ENCODE data around the gene ZCCHC14. TPM values are rescaled to one million over a fixed set of nuclear protein-coding genes. Genes with fewer than 3 reads are reported as not detected.

Gene ZCCHC14
- total RNA-seq, 6 donors from 2014 or later, result 17.2 to 35.3 (median 26.3) TPM

DNA sequence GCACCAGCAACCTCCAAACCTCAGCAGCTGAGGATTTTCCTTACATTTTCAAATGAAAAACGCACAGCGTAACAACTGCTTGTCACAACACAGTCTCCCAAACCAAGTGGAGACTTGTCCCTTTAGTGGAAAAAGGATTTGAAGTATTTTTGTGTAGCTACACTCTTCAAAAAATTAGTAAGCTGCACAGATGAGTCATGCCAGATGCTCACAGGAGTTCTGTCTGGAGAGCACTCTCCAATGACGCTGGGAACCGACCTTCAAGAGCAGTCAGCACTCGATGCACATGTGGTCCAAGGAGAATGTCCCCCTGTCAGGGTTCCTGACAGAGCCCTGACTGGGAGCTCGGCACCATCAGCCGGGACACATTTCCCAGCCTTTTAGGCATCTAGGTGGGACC, 60.9 kb downstream of the ZCCHC14 start:
- Histone ChIP-seq H3K9me3 (no peaks in the 10 kb centered on the region), H3K27me3 (no peaks in the 10 kb centered on the region), H3K27ac (no peak overlapping the region), H3K4me1 (peaks cover 17 to 30% (median 20%) of the 10 kb centered on the region in 4 donors), H3K4me3 (no peak overlapping the region), H3K36me3 (peaks cover 0 to 33% (median 6%) of the 10 kb centered on the region in 4 donors)
- DNase-seq (no peak), ATAC-seq (ENCODE audit: low FRiP score in 2 of 2) (peak in 1 of 2 donors; percentile 30)
- no peak for TF ChIP-seq EP300 (IDR thresholded peaks at IDR 0.05)
- no peak for TF ChIP-seq POLR2A (IDR thresholded peaks at IDR 0.05)
- no peak for TF ChIP-seq POLR2AphosphoS5 (IDR thresholded peaks at IDR 0.05)
- TF ChIP-seq, protein P1, sequence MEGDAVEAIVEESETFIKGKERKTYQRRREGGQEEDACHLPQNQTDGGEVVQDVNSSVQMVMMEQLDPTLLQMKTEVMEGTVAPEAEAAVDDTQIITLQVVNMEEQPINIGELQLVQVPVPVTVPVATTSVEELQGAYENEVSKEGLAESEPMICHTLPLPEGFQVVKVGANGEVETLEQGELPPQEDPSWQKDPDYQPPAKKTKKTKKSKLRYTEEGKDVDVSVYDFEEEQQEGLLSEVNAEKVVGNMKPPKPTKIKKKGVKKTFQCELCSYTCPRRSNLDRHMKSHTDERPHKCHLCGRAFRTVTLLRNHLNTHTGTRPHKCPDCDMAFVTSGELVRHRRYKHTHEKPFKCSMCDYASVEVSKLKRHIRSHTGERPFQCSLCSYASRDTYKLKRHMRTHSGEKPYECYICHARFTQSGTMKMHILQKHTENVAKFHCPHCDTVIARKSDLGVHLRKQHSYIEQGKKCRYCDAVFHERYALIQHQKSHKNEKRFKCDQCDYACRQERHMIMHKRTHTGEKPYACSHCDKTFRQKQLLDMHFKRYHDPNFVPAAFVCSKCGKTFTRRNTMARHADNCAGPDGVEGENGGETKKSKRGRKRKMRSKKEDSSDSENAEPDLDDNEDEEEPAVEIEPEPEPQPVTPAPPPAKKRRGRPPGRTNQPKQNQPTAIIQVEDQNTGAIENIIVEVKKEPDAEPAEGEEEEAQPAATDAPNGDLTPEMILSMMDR (IDR thresholded peaks at IDR 0.05), result no peak
- WGBS, 2 donors, result 82 to 87% methylated on average over 7 of the region's 7 CpGs

DNA sequence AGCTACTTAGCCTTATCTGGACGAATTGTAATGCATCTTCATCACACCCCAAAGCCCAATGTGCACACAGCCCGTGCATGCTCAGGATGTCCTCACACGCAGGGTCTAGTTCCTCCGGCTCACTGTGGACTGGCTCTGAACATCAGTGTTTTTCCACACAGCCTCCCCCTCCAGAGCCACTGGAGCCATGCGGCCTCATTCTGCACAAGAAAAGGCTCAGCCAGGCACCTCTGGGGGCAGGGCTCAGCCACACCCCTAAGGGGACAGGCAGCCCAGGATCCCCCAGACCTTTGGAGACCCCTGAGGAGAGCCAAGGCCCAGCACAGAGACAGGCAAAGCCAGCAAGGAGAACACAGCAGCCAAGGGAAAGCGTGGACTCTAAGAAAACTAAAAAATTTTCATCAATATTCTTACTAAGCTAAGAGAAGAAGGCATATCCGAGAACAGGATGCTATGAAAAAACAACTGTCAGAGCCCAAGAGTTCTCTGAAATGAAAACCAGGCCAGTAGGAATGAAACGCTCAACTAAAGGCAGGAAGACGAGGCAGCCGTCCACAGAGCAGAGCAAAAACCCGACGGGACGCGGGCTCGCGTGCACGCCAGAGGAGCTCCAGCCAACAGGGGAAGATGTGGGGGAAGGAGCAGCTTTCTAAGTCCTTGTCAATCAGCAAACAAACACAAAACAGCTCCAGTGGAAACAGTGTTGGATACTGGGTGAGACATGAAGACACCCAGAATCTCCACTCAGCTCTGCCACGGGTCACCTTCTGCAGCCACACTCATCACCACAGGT, 66.2 kb downstream of the ZCCHC14 start:
- Histone ChIP-seq H3K36me3 (peaks cover 0 to 53% (median 23%) of the 10 kb centered on the region in 4 donors), H3K9me3 (no peaks in the 10 kb centered on the region), H3K4me1 (peaks cover 0 to 2% (median 0%) of the 10 kb centered on the region in 4 donors), H3K27ac (no peak overlapping the region), H3K27me3 (no peaks in the 10 kb centered on the region), H3K4me3 (no peak overlapping the region)
- ATAC-seq (ENCODE audit: low FRiP score in 2 of 2), result peak in 1 of 2 donors; percentile 22
- no peak for TF ChIP-seq POLR2A (IDR thresholded peaks at IDR 0.05)
- no peak for TF ChIP-seq POLR2AphosphoS5 (IDR thresholded peaks at IDR 0.05)
- no peak for TF ChIP-seq EP300 (IDR thresholded peaks at IDR 0.05)
- TF ChIP-seq, protein P1 (IDR thresholded peaks at IDR 0.05), result no peak
- WGBS, 2 donors, result 89 to 91% methylated on average over 17 to 18 of the region's 18 CpGs
- DNase-seq, result no peak

DNA sequence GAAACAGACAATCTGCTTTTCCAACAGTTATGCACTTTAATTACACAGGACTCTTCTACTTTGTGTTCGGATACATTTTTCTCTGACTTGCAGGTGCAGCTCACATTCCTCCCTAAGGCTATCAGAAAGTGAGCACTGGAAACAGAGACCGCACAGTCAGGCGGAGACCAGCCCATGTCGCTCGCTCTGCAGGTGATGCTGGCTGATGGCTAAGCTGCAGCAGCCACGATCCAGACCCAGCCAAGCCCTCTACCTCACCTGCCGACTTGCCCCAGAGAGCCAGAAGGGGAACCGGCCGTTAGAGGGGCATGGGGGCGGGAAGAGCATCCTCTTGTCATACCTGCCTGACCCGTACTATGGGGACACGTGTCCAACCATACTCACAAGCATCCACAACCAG, 66.9 kb downstream of the ZCCHC14 start:
- peaks cover 0 to 54% (median 29%) of the 10 kb centered on the region in 4 donors for H3K36me3 ChIP-seq
- WGBS, 2 donors, result 87 to 94% methylated on average over 9 to 12 of the region's 12 CpGs
- H3K4me3 ChIP-seq, result no peak overlapping the region
- no peak for ATAC-seq (ENCODE audit: low FRiP score in 2 of 2)
- peaks cover 0 to 2% (median 0%) of the 10 kb centered on the region in 4 donors for H3K4me1 ChIP-seq
- no peaks in the 10 kb centered on the region for H3K9me3 ChIP-seq
- no peaks in the 10 kb centered on the region for H3K27me3 ChIP-seq
- TF ChIP-seq POLR2A (IDR thresholded peaks at IDR 0.05) (no peak), EP300 (IDR thresholded peaks at IDR 0.05) (no peak), POLR2AphosphoS5 (IDR thresholded peaks at IDR 0.05) (no peak)
- TF ChIP-seq, protein P1 (IDR thresholded peaks at IDR 0.05), result no peak
- DNase-seq, result no peak
- no peak overlapping the region for H3K27ac ChIP-seq

DNA sequence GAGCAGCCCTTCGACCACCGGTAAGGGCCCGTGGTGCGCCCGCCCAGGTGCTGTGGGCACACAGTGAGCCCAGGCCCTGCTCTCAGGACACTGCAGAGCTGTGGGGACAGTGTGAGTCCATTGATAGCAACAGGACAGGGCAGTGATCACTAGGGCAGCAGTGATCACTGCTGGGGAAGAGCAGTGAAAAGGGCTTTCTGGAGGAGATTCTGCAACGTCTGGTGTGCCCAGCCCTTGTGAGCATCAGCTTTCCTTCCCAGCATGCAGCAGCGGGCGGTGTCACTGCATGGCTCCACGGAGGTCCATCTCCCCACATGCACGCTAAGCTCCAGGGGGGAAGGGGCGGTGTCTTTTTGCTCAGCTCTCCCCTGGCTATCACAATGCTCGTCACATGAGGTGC, 68.6 kb downstream of the ZCCHC14 start:
- Histone ChIP-seq H3K4me1 (peaks cover 0 to 2% (median 0%) of the 10 kb centered on the region in 4 donors), H3K9me3 (no peaks in the 10 kb centered on the region), H3K27me3 (no peaks in the 10 kb centered on the region), H3K4me3 (no peak overlapping the region), H3K36me3 (peaks cover 7 to 58% (median 40%) of the 10 kb centered on the region in 4 donors), H3K27ac (no peak overlapping the region)
- 83 to 86% methylated on average over 2 to 12 of the region's 12 CpGs for WGBS, 2 donors
- DNase-seq (no peak), ATAC-seq (ENCODE audit: low FRiP score in 2 of 2) (no peak)
- TF ChIP-seq, protein P1 (IDR thresholded peaks at IDR 0.05), result no peak
- TF ChIP-seq POLR2A (IDR thresholded peaks at IDR 0.05) (no peak), POLR2AphosphoS5 (IDR thresholded peaks at IDR 0.05) (no peak), EP300 (IDR thresholded peaks at IDR 0.05) (no peak)

Measured in upper lobe of left lung (tissue), 6 donors.